Upper lobe of left lung (tissue), 4 donors: ENCODE results near the gene SLC1A2.

Experiments used
- CTCF ChIP-seq, 6 experiments: fragments of 450-650 bp in 4 of 6; fragments of 200-600 bp in 2 of 6; sonication (generic) in 2 of 6; IDR thresholded peaks; one replicate each; pipeline ENCODE4 v1.5.1; 2016 to 2019; ENCODE audit warnings: antibody characterized with exemption in 6 of 6
- POLR2A ChIP-seq, 4 donors: fragments of 450-650 bp; IDR thresholded peaks; one replicate each; pipeline ENCODE4 v1.5.1; 2016 to 2017; ENCODE audit warnings: antibody characterized with exemption in 4 of 4, mild to moderate bottlenecking in 2 of 4
- POLR2AphosphoS5 ChIP-seq, 2 donors: sonication (generic); formaldehyde crosslinking; IDR thresholded peaks; one replicate each; pipeline ENCODE4 v1.5.1; 2017; ENCODE audit warnings: antibody characterized with exemption in 2 of 2

GRCh38 chr11:35324183-35324886, 95.0 kb downstream of the SLC1A2 start:
- TF ChIP-seq CTCF (IDR thresholded peaks at IDR 0.05) (no peak), POLR2A (IDR thresholded peaks at IDR 0.05) (no peak), POLR2AphosphoS5 (IDR thresholded peaks at IDR 0.05) (no peak)
